HG03280 (cell line): ENCODE data around the gene SLIT3.

Experiments used
- ATAC-seq: cut with Tn5 transposase; IDR thresholded peaks from one replicate; pipeline ENCODE4 v1.9.1; 2021; ENCODE audit warnings: mild to moderate bottlenecking, moderate library complexity; ENCODE audit not compliant: unreplicated experiment

Gene SLIT3

DNA sequence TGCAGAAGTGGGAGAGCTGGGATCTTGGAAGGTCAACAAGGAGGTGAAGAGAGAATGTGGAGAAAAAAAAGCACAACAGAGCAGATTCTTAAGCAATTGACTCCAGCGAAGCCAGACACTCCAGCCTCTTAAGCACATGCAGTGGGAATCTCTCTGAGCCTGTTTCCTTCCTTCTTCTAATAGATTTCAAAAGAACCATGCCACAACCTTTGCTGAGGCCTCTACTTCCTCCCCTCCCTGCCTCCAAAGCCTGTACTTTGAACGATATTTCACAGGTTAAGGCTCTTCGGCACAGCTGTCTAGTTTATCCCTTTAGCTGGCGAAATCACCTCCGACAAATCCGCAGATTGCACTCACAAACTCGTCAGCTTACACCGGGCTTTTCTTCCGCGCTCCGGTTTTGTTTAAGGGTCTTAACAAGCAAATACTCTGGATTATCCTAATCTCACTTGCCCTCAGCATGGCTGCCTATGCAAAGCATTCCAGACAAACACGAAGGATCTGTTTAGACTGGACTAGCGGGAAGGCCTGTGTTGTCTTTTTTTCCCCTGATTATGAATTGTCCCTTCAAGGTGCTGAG lies 510.2 kb downstream of the SLIT3 start:
- ATAC-seq, result no peak

- ATAC-seq, result no peak
Measured at GRCh38 chr5:168790002-168790635, 510.8 kb downstream of the SLIT3 start.

DNA sequence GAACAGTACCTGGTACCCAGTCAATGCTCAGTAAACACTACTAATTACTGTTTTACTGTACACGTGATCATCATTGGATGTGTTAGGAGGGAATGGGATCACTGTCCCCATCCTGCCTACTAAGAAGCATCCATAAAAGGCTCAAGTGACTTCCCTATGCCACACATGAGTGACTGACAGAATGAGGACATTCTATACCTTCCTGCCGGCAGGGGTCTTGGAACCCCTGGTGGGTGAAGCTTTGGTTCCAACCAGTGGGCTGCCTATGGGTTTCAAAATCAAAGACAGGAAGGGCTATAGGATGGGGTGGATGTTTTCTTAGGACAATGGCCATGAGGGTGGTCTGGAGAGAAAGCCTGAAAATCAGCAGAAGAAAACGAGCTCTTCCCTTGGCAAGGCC lies 512.2 kb downstream of the SLIT3 start:
- no peak for ATAC-seq

- ATAC-seq, result no peak
Measured at GRCh38 chr5:168788107-168788506, 512.8 kb downstream of the SLIT3 start.

GRCh38 chr5:168786147-168786546 lies 514.8 kb downstream of the SLIT3 start:
- ATAC-seq, result no peak

DNA sequence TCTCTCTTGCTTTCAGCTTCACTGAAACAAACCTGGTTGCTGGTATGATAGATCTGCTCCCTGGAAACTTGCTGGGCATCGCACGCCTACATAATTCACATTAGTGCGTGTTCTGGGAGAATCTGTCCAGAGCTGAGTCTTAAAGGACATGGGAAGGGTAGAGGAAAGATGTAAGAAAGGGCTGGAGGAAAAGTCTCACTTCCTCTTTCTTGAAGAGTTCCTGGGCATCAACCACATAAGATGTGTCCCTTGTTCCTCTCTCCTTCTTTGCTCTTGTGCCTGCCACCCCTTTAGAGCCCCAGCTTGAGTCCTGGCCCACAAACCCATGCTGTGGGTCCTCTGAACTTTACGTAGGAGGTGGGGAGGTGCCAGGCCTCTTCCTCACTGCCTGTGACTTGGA lies 516.5 kb downstream of the SLIT3 start:
- ATAC-seq, result no peak

- no peak for ATAC-seq
Measured at GRCh38 chr5:168781941-168782571, 518.9 kb downstream of the SLIT3 start.

GRCh38 chr5:168780888-168781287 lies 520.1 kb downstream of the SLIT3 start:
- no peak for ATAC-seq

- ATAC-seq, result no peak
Measured at GRCh38 chr5:168779333-168779732, 521.6 kb downstream of the SLIT3 start.

DNA sequence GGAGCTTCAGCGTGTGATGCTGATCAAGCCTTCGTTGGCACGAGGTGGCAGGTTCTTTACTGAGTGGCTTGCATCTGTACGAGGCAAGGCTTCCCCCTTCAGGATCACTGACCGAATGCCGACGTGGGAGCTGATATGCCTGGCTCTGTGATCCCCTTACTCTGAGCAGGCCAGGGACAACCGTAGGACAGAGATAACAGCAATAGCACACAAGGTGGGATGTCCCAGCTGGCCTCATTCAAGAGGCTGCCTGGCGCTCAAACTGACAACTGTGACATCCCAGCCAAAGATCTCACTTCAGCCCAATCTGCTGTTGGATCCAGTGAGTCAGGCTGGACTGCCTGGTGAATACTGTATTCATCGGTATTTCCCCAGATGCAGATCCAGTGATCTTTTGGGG lies 522.4 kb downstream of the SLIT3 start:
- ATAC-seq, result no peak

DNA sequence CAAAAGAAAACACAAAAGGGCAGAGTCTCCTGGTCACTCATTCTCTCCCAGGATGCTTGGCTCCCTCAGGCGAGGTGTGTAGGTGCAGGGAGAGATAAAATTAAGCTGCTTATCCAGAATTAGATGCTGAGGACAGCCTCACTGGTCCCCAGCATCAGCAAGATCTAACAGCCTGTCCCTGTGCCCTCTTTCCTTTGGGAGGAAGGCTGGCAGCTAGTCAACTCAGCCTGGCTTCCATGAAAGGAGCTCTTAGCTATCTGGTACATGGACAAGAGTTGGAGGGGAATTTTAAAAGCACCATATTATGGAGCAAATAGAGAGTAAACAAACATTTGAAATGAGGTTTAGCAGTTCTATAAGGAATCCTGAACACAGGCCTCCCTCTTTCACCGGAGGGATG lies 523.3 kb downstream of the SLIT3 start:
- ATAC-seq, result no peak

GRCh38 chr5:168776070-168776469 lies 524.9 kb downstream of the SLIT3 start:
- ATAC-seq, result no peak

DNA sequence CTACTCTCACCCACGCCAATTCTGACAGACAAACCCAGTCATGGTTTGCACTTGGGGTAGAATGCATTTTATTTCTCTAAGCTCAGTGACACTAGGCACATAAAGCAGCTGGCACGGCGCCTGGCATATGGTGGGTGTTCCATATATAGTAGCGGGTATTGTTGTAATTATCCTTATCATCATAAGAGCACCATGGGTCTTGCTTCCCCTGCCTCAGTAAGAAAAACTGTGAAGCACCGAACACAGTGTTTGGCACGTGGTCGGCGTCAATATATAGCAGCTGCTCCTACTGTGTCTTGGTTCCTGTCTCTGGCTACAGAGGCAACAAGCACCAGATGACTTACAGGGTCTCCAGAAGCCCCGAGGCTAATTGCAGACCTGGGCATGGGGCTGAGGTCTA lies 527.7 kb downstream of the SLIT3 start:
- no peak for ATAC-seq

DNA sequence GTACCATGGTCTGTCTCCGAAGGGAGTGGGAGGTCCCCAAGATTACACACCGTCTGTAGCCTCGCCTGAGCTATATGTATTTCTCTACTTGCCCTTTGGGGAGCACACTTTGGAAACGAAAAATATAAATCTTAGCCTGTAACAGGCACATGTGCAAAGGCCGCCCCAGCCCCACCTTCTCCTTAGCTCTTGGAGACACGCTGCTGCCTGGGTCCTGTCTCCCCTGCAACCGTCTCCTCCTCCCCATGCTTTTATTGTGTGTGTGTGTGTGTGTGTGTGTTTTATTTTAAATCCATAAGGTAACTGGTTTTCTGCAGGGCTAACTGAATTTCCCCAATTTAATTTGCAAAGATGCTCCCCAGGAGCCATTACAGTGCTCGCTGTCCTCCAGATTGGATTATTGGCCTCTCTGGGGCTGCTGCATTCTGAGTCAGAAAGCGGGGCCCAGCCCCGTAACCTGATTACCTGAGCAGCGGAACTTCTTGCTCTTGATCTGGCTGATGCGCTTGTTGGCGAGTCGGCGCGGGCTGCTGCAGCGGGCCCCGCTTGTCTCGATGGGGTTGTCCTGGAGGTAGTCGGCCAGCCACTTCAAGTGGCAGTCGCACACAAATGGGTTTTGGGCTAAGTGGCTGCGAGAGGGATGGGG lies 528.5 kb downstream of the SLIT3 start:
- no peak for ATAC-seq

DNA sequence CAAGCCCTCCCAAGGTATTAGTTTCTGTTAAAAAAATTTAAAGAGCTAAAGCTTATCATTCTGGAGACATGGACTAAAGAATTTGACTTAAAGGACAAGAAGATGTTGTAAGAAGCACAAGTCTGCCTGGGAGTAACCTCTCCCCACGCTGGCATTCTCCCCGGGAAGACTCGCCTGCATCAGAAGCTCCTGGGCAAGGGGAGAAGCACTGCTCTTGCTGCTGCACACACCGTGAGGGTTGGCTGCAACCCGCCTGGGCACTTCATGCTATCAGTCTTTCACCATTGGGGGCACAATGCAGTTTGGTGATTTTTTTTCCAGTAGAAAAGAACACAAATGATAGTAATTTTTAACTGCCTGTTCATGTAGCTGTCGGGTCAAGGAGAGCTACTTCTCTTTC lies 529.3 kb downstream of the SLIT3 start:
- ATAC-seq, result no peak

DNA sequence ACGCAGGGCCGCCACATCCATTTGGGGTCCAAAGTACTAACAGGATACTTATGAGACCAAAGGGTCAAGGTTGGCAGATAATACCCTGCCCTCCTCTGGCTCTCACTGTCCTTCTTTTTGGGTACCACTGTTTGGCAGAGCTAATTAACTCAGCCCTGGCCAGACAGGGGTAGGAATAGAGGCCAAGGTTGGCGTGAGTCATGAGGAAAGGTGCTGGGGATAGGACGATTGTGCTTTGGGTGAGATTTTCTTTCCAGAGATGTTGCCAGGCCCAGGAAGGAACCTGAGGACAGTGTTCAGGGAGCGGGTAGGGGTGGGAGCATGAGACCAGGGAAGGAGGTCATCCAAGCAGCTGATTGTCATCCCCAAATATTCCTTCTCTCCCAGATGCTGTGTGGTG lies 529.9 kb downstream of the SLIT3 start:
- no peak for ATAC-seq

- no peak for ATAC-seq
Measured at GRCh38 chr5:168770036-168770498, 530.9 kb downstream of the SLIT3 start.

GRCh38 chr5:168768172-168768571 lies 532.8 kb downstream of the SLIT3 start:
- no peak for ATAC-seq

GRCh38 chr5:168766426-168766700 lies 534.6 kb downstream of the SLIT3 start:
- ATAC-seq, result no peak

DNA sequence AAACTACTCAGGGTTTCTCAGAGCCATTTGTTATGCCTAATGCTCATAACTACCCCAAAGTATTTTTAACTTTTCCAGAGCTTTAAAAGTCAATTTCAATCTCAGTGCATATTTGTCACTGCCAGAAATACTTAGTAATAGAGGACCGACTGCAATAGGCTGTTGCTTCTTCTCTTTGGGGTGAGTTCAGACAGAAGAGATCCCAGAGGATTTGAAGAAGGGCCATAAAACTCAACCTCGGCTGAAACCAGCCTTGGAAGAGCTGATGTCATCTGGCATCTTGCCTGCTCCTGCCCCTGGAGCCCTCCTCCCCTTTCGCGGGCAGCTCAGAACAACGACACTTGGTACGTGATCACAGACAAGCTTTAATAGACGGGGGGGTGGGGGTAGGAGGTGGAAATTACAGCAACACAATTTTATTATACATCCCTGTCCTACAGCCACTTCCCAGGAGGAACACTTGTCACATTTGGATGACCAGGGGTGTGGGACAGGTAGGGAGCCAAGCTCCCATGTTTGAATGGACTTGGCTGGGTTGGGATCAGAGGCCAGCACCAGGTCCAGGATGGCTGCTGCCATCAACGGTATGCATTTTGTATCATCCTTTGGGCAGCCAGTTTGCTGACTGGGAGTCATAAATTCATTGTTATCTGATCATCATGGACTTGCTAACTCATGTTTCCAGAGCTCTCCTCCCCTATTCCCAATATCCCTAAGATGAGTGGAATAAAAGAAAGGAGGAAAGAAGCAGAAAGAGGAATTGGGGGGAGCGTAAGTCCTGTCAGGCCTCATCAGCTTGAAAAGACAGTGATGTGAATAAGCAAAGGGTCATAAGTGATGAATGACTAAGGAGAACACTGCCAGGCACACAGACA lies 535.2 kb downstream of the SLIT3 start:
- no peak for ATAC-seq

- ATAC-seq, result no peak
Measured at GRCh38 chr5:168765086-168765550, 535.8 kb downstream of the SLIT3 start.
